Fibroblast of pulmonary artery (primary cell): ENCODE results near the gene EPB41L4A.

ENCODE experiments used
- DNase-seq: peaks from one replicate; pipeline ENCODE4 v3.0.0-alpha.2; 2010; ENCODE audit warnings: low read depth
- H3K4me3 ChIP-seq: replicated peaks from 2 replicates; pipeline ENCODE4 v1.5.1; 2011; ENCODE audit warnings: low read depth, mild to moderate bottlenecking, control low read depth, low read length, moderate library complexity
- TF ChIP-seq, protein P1 (sequence below): IDR thresholded peaks from 2 replicates; pipeline ENCODE4 v1.5.1; 2011; ENCODE audit warnings: mild to moderate bottlenecking, control low read depth, low read length, inconsistent platforms; ENCODE audit errors: missing control alignments

Gene EPB41L4A

DNA sequence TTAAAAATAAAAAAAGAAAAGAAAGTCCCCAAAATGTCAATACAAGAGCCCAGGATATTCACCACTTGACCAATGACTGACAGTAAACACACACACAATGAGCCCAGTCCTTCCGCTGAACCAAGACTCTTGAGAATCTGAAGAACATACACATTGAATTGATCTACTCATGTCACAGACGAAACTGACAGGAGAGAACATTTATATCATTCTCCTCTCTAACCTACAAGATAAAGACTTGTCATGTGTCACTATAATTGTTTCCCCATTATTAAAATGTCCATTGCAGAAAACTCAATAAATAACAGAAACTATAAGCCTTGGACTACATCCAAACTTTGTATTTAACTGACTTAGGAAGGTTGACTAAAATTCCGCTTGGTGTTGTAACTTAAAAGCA lies 296.7 kb downstream of the EPB41L4A start:
- no peak overlapping the region for H3K4me3 ChIP-seq
- no peak for DNase-seq
- TF ChIP-seq, protein P1, sequence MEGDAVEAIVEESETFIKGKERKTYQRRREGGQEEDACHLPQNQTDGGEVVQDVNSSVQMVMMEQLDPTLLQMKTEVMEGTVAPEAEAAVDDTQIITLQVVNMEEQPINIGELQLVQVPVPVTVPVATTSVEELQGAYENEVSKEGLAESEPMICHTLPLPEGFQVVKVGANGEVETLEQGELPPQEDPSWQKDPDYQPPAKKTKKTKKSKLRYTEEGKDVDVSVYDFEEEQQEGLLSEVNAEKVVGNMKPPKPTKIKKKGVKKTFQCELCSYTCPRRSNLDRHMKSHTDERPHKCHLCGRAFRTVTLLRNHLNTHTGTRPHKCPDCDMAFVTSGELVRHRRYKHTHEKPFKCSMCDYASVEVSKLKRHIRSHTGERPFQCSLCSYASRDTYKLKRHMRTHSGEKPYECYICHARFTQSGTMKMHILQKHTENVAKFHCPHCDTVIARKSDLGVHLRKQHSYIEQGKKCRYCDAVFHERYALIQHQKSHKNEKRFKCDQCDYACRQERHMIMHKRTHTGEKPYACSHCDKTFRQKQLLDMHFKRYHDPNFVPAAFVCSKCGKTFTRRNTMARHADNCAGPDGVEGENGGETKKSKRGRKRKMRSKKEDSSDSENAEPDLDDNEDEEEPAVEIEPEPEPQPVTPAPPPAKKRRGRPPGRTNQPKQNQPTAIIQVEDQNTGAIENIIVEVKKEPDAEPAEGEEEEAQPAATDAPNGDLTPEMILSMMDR, result no peak

DNA sequence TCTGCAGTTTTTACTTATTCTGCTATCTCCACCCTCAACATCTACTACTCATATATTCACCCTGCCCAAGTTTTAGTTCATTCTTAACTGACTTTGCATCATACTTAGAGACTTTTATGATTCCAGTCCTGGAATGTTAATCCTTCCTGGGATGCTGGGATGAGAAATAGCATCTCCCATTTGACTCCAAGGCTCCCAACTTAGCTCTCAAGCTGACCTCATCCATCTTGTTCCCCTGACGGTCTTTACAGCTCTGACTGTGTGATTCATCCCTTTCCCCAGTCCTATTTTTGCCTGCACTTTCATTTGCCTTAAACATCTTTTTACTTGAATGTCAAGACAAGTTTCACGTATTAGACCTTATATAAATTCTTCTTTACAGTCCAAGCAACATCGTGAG lies 297.8 kb downstream of the EPB41L4A start:
- H3K4me3 ChIP-seq, result no peak overlapping the region
- TF ChIP-seq, protein P1, result no peak

DNA sequence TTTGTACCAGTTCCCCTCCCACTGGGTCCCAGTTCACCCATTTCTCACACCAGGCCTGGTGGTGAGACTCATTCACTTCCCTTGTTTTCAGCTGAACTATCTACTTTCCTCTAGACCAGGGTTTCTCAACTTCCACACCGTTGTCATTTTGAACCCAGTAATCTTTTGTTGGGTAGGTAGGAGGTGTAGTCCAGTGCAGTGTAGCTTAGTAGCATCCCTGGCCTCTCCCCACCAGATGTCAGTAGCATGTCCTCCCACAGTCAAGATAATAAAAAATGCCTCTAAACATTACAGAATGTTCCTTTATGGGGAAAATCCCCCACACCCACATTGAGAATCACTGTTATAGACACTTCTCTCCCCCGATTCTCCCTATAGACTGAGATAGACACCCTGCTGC lies 299.1 kb downstream of the EPB41L4A start:
- TF ChIP-seq, protein P1, result no peak
- no peak overlapping the region for H3K4me3 ChIP-seq
- DNase-seq, result no peak

More for the DNA sequence above, 297.8 kb downstream of the EPB41L4A start:
- no peak for DNase-seq

DNA sequence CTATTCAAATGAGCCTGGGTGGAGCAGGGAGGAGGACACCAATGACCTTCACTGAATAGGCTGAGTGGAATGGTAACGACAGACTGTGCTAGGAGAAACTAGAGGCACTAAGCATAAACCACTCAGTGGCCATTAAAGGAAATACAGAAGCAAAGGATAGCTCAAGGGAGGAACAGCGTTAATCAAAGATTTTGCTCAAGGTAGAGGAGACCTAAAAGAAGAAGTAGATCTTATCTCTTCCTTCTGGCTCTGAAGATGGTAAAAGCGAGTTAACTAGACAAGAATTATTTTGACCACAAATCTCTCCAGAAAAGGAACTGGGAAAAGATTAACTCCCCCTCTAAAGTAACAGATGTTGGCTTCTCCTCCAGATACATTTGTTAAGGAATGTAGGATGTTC lies 299.6 kb downstream of the EPB41L4A start:
- DNase-seq, result no peak
- TF ChIP-seq, protein P1, result no peak
- H3K4me3 ChIP-seq, result no peak overlapping the region

DNA sequence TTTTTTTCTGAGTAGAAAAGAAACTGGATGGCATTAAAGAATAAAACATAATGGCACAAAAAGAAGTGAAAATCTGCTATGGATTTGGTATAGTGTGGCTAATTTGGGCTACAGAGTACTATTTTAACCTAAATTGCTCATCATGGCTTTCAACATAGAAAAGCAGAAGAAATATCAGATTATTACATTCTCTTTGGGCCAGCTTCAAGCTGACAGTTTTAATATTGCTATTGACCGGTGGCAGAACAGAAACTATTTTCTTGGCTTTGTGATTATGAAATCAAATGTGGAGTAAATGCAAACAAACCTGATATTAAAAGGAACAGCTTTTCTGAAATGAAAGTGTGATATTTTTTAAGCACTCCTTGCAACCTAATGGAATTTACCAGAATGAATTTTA lies 301.5 kb downstream of the EPB41L4A start:
- TF ChIP-seq, protein P1, result no peak
- DNase-seq, result no peak

DNA sequence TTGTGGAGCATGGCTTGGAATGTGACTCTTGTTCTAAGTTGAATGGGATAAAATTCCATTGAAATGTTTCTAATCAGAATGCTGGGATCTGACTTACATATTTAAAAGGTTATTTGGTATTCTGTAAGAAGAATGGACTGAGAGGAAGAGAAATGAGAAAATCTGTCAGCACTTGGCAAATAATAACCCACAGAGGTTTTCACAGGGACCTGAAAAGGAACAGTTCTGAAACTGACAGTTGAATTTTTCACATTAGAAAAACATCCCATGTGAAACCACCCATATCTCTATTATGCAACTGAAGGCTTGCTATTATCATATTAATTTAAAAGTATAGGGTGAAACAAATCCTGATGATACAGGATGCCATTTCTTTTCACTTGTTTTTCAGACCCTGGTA lies 302.7 kb downstream of the EPB41L4A start:
- peak; percentile 18 for DNase-seq
- no peak overlapping the region for H3K4me3 ChIP-seq
- TF ChIP-seq, protein P1, result no peak

More for the DNA sequence above, 301.5 kb downstream of the EPB41L4A start:
- no peak overlapping the region for H3K4me3 ChIP-seq

DNA sequence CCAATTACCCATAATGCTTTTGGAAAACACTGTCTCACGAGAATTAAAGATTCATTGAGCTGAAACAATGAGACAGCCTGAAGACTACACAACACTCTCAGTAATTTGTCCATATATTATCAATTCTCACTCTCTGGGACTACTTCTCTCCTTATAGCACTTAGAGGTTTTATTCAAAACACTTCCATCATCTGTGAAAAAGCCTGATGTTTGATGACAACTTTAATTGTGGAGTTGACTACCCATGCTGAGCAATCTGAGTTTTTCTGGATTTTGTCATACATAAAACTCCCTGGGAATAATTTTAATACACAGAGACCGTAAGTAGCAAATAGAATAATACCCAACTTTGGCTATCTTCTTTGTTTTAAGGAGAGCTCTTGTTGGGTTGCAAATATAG lies 305.5 kb downstream of the EPB41L4A start:
- no peak overlapping the region for H3K4me3 ChIP-seq
- TF ChIP-seq, protein P1, result no peak
- no peak for DNase-seq
